ENCODE results near the gene UBE2G2.

Gene UBE2G2

DNA sequence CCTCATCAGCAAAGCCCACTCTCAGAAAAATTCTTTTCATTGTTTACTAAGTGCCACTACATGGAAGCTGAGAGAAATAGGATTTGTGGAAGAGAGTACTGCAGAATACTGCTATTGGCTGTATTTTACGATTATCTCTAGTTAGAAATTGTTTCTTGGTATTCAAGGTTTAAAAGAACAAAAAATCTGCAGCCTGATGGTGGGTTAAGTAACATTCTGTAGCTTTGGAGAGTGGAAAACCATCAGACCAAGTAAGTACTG is 44.5 kb upstream of the UBE2G2 start:
- FAIRE-seq (no peak), DNase-seq (ENCODE audit: insufficient read length, low spot score) (no peak)
- no peak for TF ChIP-seq POU2F2 (IDR thresholded peaks at IDR 0.05; ENCODE audit: low read depth, low read length)
- TF ChIP-seq PAX5 (IDR thresholded peaks at IDR 0.05; ENCODE audit: insufficient read depth, low read length, severe bottlenecking), result no peak
- TF ChIP-seq TAF1 (IDR thresholded peaks at IDR 0.05; ENCODE audit: low read depth, low read length), result no peak
- no peak for TF ChIP-seq POLR2AphosphoS5 (IDR thresholded peaks at IDR 0.05; ENCODE audit: low read depth, low read length)
- no peak for TF ChIP-seq SPI1 (IDR thresholded peaks at IDR 0.05; ENCODE audit: low read depth, low read length)
- no peak for TF ChIP-seq POLR2A (IDR thresholded peaks at IDR 0.05; ENCODE audit: low read depth, low read length)

DNA sequence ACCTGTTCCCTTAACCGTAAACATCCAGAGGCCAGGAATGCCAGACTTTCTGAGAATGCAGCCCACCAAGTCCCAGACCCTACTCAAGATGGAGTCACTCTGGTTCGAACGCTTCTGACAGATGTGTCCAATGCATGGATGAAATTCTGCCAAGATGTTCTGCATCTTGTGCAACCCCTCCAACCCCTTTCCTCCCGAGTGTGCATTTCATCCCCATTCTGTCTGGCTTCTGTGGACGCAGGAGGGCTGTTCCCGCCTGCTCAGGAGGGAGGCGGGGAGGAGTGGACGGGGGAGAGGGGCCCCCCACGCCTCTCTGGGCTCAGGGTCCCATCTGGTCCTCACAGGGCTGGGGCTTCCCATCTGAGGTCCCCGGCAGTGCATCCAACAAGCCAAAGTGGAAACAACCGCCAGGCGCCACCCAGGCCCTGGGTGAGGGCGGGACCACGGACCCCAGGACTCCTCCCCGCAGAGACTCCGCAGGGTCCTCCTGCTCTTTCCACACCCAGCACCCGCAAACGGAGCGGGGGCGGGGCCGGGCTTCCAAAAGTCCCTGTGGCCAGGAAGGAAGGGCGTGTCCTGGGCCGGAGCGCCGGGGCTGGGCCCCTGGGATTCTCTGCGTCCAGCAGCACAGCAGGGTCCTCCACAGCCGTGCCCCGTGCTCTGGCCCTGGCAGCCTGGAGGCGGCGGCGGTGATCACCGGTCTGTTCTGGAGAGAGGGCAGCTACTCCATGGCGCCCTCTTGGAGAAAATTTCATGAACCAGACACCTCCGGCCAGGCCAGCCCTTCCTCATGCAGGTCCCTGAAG is 44.0 kb upstream of the UBE2G2 start:
- TF ChIP-seq POU2F2 (IDR thresholded peaks at IDR 0.05; ENCODE audit: low read depth, low read length) (no peak), PAX5 (IDR thresholded peaks at IDR 0.05; ENCODE audit: insufficient read depth, low read length, severe bottlenecking) (no peak), POLR2A (IDR thresholded peaks at IDR 0.05; ENCODE audit: low read depth, low read length) (no peak)
- peak; percentile 68 for DNase-seq (ENCODE audit: insufficient read length, low spot score)
- no peak for FAIRE-seq

DNA sequence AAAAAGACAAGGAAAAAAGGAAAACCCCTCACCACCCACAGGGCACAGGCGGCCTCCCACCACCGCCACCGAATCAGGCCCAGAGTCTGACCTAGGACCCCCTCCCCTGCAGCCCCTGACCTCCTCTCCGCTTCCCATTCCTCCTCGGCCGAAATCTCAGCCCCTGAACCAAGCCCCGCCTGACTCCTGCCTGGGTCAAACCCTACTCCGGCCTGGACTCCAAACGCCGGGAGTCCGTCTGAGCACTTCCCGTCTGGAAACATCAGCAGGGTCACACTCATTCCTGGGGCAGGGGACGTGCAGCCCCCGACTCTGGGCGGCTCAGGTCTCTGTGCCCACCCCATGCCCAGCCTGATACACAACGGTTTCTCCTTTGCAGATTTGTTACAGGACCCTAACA is 42.6 kb upstream of the UBE2G2 start:
- DNase-seq (ENCODE audit: insufficient read length, low spot score), result no peak
- FAIRE-seq, result no peak
- TF ChIP-seq POU2F2 (IDR thresholded peaks at IDR 0.05; ENCODE audit: low read depth, low read length) (no peak), PAX5 (IDR thresholded peaks at IDR 0.05; ENCODE audit: insufficient read depth, low read length, severe bottlenecking) (no peak), POLR2A (IDR thresholded peaks at IDR 0.05; ENCODE audit: low read depth, low read length) (no peak), SPI1 (IDR thresholded peaks at IDR 0.05; ENCODE audit: low read depth, low read length) (no peak), TAF1 (IDR thresholded peaks at IDR 0.05; ENCODE audit: low read depth, low read length) (no peak), POLR2AphosphoS5 (IDR thresholded peaks at IDR 0.05; ENCODE audit: low read depth, low read length) (no peak)

DNA sequence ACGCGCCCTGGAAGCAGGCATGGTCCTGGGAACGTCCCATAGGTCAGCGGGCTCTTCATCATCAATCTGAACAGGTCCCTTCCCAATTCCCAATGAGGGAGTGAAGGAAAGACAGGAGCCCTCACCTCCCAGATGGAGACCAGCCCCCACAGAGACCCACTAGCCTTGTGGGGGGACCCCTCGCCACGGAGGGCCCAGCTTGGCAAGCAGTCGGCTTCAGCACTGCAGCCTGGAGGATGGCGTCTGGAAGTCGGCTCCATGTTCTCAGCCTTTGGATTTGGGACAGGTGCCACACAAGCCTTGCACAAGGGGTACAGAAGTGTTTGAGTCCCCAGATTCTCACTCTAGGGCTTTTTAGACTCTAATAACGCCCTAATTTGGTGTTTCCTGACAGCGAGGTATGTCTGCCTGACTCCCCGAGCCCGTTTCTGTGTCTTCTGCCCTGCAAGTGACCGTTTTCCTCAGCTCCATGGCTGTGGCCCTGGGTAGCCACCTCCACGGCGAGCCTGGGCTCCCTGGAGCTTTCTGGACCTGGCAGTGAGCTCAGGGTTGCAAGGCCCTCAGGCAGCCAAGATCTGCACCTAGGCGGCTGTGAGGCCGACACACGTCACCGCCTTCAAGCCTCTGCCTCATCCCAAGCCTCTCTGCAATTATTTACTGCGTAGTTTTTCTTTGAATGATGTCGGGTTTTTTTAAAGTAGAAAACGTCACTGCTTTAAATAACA is 41.3 kb upstream of the UBE2G2 start:
- FAIRE-seq, result no peak
- TF ChIP-seq POLR2AphosphoS5 (IDR thresholded peaks at IDR 0.05; ENCODE audit: low read depth, low read length) (no peak), TAF1 (IDR thresholded peaks at IDR 0.05; ENCODE audit: low read depth, low read length) (no peak), POU2F2 (IDR thresholded peaks at IDR 0.05; ENCODE audit: low read depth, low read length) (no peak), SPI1 (IDR thresholded peaks at IDR 0.05; ENCODE audit: low read depth, low read length) (no peak), PAX5 (IDR thresholded peaks at IDR 0.05; ENCODE audit: insufficient read depth, low read length, severe bottlenecking) (no peak)

DNA sequence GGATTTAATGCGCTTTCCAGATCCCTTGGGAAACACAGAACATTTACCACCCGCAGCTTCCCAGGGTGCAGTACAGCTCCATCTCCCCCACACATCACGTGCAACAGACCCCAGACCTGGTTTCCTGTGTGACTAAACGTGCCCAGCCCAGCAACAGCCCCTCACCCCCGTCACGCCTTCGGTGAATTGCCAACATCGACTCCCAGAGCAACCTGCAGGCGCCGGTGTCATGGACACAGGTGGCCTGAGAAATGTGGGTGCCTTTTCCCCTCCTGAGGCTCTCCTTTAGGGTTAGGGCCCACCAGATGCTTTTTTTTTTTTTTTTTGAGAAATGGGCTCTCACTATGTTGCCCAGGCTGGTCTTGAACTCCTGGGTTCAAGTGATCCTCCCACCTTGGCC is 40.5 kb upstream of the UBE2G2 start:
- DNase-seq (ENCODE audit: insufficient read length, low spot score), result no peak
- TF ChIP-seq POLR2AphosphoS5 (IDR thresholded peaks at IDR 0.05; ENCODE audit: low read depth, low read length) (no peak), POU2F2 (IDR thresholded peaks at IDR 0.05; ENCODE audit: low read depth, low read length) (no peak), POLR2A (IDR thresholded peaks at IDR 0.05; ENCODE audit: low read depth, low read length) (no peak), TAF1 (IDR thresholded peaks at IDR 0.05; ENCODE audit: low read depth, low read length) (no peak), SPI1 (IDR thresholded peaks at IDR 0.05; ENCODE audit: low read depth, low read length) (no peak), PAX5 (IDR thresholded peaks at IDR 0.05; ENCODE audit: insufficient read depth, low read length, severe bottlenecking) (no peak)
- no peak for FAIRE-seq

More for the DNA sequence above, 41.3 kb upstream of the UBE2G2 start:
- no peak for DNase-seq (ENCODE audit: insufficient read length, low spot score)

DNA sequence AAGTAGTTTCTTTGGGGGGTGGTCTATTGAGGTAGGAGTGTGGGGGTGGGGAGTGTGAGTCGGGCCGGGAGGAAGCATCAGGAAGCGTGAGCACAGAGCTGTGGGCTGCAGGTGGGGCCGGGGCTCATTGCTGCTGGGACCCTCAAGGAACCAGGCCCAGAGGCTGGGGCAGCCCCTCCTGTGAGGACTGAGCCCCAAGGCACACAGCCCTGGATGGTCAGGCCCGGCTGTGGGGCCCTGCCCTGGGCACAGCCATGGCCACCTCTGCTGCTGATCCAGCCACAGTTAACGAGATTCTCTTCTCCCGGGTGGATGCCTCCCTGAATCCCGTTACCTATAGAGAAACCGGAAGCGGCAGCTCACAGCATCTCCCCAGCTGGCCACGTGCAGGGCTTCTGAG is 39.2 kb upstream of the UBE2G2 start:
- no peak for FAIRE-seq
- TF ChIP-seq POU2F2 (IDR thresholded peaks at IDR 0.05; ENCODE audit: low read depth, low read length) (no peak), POLR2A (IDR thresholded peaks at IDR 0.05; ENCODE audit: low read depth, low read length) (no peak), POLR2AphosphoS5 (IDR thresholded peaks at IDR 0.05; ENCODE audit: low read depth, low read length) (no peak), TAF1 (IDR thresholded peaks at IDR 0.05; ENCODE audit: low read depth, low read length) (no peak), PAX5 (IDR thresholded peaks at IDR 0.05; ENCODE audit: insufficient read depth, low read length, severe bottlenecking) (no peak), SPI1 (IDR thresholded peaks at IDR 0.05; ENCODE audit: low read depth, low read length) (no peak)
- DNase-seq (ENCODE audit: insufficient read length, low spot score), result no peak

DNA sequence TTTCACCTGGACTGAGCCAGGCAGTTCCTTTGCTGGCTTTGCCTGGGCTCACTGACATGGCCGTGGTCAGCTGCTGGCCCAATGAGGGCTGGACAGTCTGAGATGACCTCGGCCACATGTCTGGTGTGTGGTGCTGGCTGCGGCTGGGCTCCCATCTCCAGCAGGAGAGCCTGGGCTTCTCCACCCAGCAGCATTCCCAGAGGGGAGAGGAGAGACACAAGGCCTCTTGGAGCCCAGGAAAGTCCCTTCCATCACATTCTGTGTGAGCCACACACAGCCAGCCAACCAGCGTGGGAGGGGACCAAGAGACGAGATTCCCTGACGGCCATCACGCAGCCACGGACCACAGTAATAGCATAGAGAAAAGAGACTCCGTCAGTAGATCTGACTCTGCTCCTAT is 37.3 kb upstream of the UBE2G2 start:
- TF ChIP-seq POLR2A (IDR thresholded peaks at IDR 0.05; ENCODE audit: low read depth, low read length) (no peak), POLR2AphosphoS5 (IDR thresholded peaks at IDR 0.05; ENCODE audit: low read depth, low read length) (no peak), SPI1 (IDR thresholded peaks at IDR 0.05; ENCODE audit: low read depth, low read length) (no peak), POU2F2 (IDR thresholded peaks at IDR 0.05; ENCODE audit: low read depth, low read length) (no peak), PAX5 (IDR thresholded peaks at IDR 0.05; ENCODE audit: insufficient read depth, low read length, severe bottlenecking) (no peak), TAF1 (IDR thresholded peaks at IDR 0.05; ENCODE audit: low read depth, low read length) (no peak)
- DNase-seq (ENCODE audit: insufficient read length, low spot score) (no peak), FAIRE-seq (no peak)

DNA sequence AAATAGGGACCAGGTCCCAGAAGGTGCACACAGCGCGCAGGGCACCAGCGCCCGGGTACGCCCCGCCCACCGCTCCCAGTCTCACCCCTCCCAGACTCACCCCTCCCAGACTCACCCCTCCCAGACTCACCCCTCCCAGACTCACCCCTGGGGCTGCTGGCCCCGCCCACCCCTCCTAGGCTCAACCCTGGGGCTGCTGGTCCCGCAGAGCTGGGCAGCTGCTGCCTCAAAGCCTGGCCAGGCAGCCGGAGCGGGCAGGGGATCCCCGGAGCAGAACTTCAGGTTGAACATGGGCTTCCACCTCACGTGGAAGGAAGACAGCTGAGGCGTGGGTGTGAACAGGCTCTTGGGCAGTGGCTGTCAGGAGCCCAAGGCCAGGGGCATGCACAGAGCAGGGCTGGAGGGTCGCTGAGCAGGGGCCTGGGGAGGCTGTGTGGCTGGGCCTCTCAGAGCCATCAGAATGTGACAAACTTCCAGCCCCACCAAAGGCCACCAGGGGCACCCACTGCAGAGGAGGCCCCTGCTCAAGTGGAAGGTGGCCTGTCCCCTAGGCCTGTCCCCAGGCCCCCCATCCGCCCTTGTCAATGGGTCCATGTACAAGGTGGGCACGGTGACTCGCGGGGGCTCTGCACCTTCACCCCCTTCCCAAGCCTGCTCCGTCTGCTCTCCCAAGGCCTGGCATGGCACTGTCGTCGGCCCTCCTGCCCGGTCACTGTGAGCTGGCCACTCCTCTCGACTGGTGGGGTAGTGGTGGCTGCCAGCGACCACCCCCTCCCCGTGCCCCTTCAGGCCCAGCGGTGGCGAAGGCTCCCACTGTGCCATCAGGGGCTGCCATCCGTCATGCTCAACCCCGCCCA is 36.6 kb upstream of the UBE2G2 start:
- no peak for TF ChIP-seq PAX5 (IDR thresholded peaks at IDR 0.05; ENCODE audit: insufficient read depth, low read length, severe bottlenecking)
- no peak for TF ChIP-seq POU2F2 (IDR thresholded peaks at IDR 0.05; ENCODE audit: low read depth, low read length)
- no peak for TF ChIP-seq POLR2AphosphoS5 (IDR thresholded peaks at IDR 0.05; ENCODE audit: low read depth, low read length)
- no peak for TF ChIP-seq SPI1 (IDR thresholded peaks at IDR 0.05; ENCODE audit: low read depth, low read length)
- no peak for TF ChIP-seq POLR2A (IDR thresholded peaks at IDR 0.05; ENCODE audit: low read depth, low read length)
- TF ChIP-seq TAF1 (IDR thresholded peaks at IDR 0.05; ENCODE audit: low read depth, low read length), result no peak
- DNase-seq (ENCODE audit: insufficient read length, low spot score) (no peak), FAIRE-seq (no peak)

DNA sequence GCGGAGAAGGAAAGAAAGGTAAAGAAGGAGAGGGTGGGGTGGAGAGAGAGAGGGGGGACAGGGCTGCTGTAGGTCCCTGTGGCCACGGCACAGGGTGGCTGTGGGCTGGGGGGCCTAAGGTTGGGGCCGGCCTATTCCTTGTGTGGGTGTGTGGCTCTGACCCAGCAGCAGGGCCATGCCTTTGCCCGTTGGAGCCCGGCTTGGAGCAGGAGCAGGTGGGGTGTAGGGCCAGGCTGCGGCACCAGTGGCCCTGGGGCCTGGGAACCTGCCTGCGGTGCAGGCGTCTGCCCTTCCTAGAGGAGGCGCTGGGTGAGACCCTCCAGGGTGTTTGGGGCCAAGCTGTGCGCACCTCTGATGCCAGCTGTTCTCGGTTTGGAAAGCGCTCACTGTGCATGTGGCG is 35.9 kb upstream of the UBE2G2 start:
- no peak for TF ChIP-seq POLR2AphosphoS5 (IDR thresholded peaks at IDR 0.05; ENCODE audit: low read depth, low read length)
- TF ChIP-seq PAX5 (IDR thresholded peaks at IDR 0.05; ENCODE audit: insufficient read depth, low read length, severe bottlenecking), result no peak
- no peak for TF ChIP-seq SPI1 (IDR thresholded peaks at IDR 0.05; ENCODE audit: low read depth, low read length)
- TF ChIP-seq POLR2A (IDR thresholded peaks at IDR 0.05; ENCODE audit: low read depth, low read length), result no peak
- TF ChIP-seq TAF1 (IDR thresholded peaks at IDR 0.05; ENCODE audit: low read depth, low read length), result no peak
- no peak for TF ChIP-seq POU2F2 (IDR thresholded peaks at IDR 0.05; ENCODE audit: low read depth, low read length)
- FAIRE-seq (no peak), DNase-seq (ENCODE audit: insufficient read length, low spot score) (no peak)

Data from GM12891 (cell line).